Sigmoid colon (tissue), 4 donors: ENCODE results near the gene MUC5B.

Source experiments
- POLR2AphosphoS5 ChIP-seq, 4 donors: sonication (generic); formaldehyde crosslinking; IDR thresholded peaks; one replicate each; pipeline ENCODE4 v1.6.1; 2017; ENCODE audit warnings: antibody characterized with exemption in 4 of 4
- TF ChIP-seq, protein P1 (sequence below), 4 experiments: fragments of 450-650 bp in 3 of 4; fragments of 200-600 bp in 1 of 4; IDR thresholded peaks; one replicate each; pipeline ENCODE4 v1.5.1; 2016 to 2019; ENCODE audit warnings: antibody characterized with exemption in 4 of 4, mild to moderate bottlenecking in 3 of 4, moderate library complexity in 2 of 4

DNA sequence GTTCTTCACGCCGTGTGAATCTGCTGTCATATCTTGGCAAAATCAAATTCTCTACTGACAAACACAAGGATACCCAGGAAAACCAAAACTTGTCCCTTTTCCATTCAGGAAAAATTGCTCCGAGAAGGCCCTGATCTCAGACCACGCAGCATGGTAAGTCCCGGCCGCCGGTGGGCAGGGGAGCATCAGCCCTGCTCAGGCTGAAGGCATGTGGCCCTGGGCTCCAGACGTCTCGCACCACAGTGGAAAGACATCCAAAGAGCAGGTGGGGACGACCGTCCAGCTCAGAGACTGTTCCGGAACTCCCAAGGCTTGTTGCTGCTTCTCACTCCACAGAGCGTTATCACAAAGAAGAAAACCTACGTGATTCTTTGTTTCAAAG is 56.8 kb downstream of the MUC5B start:
- TF ChIP-seq, protein P1, sequence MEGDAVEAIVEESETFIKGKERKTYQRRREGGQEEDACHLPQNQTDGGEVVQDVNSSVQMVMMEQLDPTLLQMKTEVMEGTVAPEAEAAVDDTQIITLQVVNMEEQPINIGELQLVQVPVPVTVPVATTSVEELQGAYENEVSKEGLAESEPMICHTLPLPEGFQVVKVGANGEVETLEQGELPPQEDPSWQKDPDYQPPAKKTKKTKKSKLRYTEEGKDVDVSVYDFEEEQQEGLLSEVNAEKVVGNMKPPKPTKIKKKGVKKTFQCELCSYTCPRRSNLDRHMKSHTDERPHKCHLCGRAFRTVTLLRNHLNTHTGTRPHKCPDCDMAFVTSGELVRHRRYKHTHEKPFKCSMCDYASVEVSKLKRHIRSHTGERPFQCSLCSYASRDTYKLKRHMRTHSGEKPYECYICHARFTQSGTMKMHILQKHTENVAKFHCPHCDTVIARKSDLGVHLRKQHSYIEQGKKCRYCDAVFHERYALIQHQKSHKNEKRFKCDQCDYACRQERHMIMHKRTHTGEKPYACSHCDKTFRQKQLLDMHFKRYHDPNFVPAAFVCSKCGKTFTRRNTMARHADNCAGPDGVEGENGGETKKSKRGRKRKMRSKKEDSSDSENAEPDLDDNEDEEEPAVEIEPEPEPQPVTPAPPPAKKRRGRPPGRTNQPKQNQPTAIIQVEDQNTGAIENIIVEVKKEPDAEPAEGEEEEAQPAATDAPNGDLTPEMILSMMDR (IDR thresholded peaks at IDR 0.05), result no peak
- TF ChIP-seq POLR2AphosphoS5 (IDR thresholded peaks at IDR 0.05), result no peak
